Skeletal muscle satellite cell (primary cell): ENCODE data around the gene GBA2. TPM values are rescaled to one million over a fixed set of nuclear protein-coding genes. Genes with fewer than 3 reads are reported as not detected.

Source experiments
- H3K27me3 ChIP-seq: 2 replicates; pipeline ENCODE4 v1.7.0; 2013; ENCODE audit warnings: low read length; ENCODE audit not compliant: control insufficient read depth, insufficient read depth
- H3K36me3 ChIP-seq: 2 replicates; pipeline ENCODE4 v1.7.0; 2013; ENCODE audit warnings: mild to moderate bottlenecking, control low read depth, low read length; ENCODE audit not compliant: insufficient read depth
- H3K4me1 ChIP-seq: 2 replicates; pipeline ENCODE4 v1.7.0; 2013; ENCODE audit warnings: low read length; ENCODE audit not compliant: control insufficient read depth, insufficient read depth
- H3K4me2 ChIP-seq: 2 replicates; pipeline ENCODE4 v1.7.0; 2013; ENCODE audit warnings: mild to moderate bottlenecking, low read length
- H3K4me3 ChIP-seq: 2 replicates; pipeline ENCODE4 v1.7.0; 2013; ENCODE audit warnings: low read length
- H3K9ac ChIP-seq: 2 replicates; pipeline ENCODE4 v1.7.0; 2013; ENCODE audit warnings: mild to moderate bottlenecking, low read depth, low read length, moderate library complexity
- H3K9me3 ChIP-seq: replicated peaks from 2 replicates; pipeline ENCODE4 v1.7.0; 2013; ENCODE audit warnings: mild to moderate bottlenecking, control low read depth, low read length
- total RNA-seq: library from RNA; depleted of rRNA; stranded (reverse); fragments of >200 nt; gene quantifications from 2 replicates; pipeline ENCODE4 v1.2.3, GENCODE V29; 2012; rRNA removed

The GBA2 gene
- total RNA-seq, result 17.7 and 22.1 TPM in 2 replicates

DNA sequence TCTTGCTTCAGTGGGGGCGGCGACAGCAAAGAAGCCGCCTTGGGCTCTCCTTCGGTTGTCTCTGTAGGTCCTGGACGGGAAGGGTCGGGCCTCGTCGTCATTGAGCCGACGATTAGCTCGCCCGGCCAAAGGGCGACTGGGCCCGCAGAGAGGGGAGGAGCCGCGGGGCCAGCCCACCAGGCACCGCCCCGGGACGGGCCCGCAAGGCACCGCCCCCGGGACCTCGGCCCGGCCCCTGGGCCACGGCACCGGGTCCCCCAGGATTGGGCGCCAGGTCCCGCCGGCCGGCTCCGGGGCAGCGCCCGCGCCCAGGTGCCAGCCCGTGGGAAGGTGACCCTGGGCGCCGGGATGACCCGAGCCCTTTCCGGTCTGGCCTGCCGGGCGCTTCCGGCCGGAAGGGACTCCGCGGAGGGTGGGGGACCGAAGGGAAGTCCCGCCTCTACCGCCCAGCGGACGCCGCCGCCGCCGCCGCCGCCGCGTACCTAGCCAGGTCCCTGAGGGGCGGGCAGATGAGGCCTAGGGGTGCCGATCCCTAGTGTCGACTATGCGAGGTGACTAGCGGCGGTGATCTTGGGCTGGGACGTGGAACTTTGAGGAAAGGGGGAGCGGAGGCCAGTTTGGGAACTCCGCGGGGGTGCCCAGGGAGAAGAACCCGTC, at the start of gene GBA2, which contains the start of gene RGP1:
TSS of gene GBA2 (minus strand) at position 371 of the 657 bp plus-strand sequence. CDS start 524 bp downstream, outside the sequence.
TSS of gene RGP1 (plus strand) at position 430 of the 657 bp plus-strand sequence. CDS start 469 bp downstream, outside the sequence.
- Histone ChIP-seq H3K4me1 (peaks cover 32% of the 10 kb centered on the region), H3K4me2 (peak within 1 kb of the TSS; percentile 89), H3K4me3 (peak within 1 kb of the TSS; percentile 89), H3K36me3 (peaks cover 45% of the 10 kb centered on the region), H3K27me3 (no peaks in the 10 kb centered on the region), H3K9me3 (no peaks in the 10 kb centered on the region), H3K9ac (peak within 1 kb of the TSS; percentile 94)

- H3K4me2 ChIP-seq, result no peak overlapping the region
Measured at GRCh38 chr9:35797311-35798109, 48.5 kb upstream of the GBA2 start.

DNA sequence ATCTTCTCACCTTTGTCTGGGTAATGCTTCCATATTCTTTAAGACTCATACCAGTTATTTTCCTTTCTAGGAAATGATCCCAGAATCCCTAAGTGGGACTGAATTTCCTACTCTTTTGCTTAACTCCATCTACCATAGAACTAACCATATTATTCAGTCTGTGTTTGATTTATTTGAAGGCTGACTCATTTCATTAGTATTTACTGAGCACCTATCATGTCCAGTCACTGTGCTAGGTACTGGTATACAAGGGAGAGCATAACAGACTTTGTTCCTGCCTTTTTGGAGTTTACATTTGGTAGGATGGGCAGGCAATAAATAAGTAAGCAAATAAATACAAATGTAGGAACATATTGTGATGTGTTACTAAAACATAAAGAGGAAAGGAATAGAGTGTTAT, 46.7 kb upstream of the GBA2 start:
- H3K36me3 ChIP-seq, result peaks cover 8% of the 10 kb centered on the region
- no peaks in the 10 kb centered on the region for H3K27me3 ChIP-seq
- no peak overlapping the region for H3K4me3 ChIP-seq
- peak overlapping the region; percentile 97 for H3K4me2 ChIP-seq
- no peak overlapping the region for H3K9ac ChIP-seq
- peaks cover 55% of the 10 kb centered on the region for H3K4me1 ChIP-seq
- H3K9me3 ChIP-seq, result no peaks in the 10 kb centered on the region

More at GRCh38 chr9:35797311-35798109, 48.5 kb upstream of the GBA2 start:
- no peak overlapping the region for H3K4me3 ChIP-seq
- H3K27me3 ChIP-seq, result no peaks in the 10 kb centered on the region
- H3K36me3 ChIP-seq, result peaks cover 23% of the 10 kb centered on the region
- H3K4me1 ChIP-seq, result peaks cover 46% of the 10 kb centered on the region
- H3K9me3 ChIP-seq, result no peaks in the 10 kb centered on the region
- no peak overlapping the region for H3K9ac ChIP-seq

GRCh38 chr9:35793461-35793860, 44.4 kb upstream of the GBA2 start:
- Histone ChIP-seq H3K27me3 (peaks cover 3% of the 10 kb centered on the region), H3K36me3 (no peaks in the 10 kb centered on the region), H3K4me2 (peak overlapping the region; percentile 97), H3K4me1 (peaks cover 53% of the 10 kb centered on the region), H3K9me3 (no peaks in the 10 kb centered on the region), H3K9ac (peak overlapping the region; percentile 20), H3K4me3 (peak overlapping the region; percentile 44)

DNA sequence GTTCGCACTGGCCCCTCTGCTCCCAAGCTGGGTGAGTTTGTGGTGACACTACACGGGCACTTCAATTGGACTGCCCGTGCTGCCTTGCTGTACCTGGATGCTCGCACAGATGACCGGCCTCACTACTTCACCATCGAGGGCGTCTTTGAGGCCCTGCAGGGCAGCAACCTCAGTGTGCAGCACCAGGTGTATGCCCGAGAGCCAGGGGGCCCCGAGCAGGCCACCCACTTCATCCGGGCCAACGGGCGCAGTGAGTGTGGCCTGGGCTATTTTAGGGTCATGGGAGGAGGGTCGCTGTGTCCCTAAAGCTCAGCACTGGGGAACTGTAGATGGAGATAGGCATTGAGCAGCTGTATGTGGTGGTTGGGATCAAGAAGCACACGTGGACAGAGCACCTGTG, 43.8 kb upstream of the GBA2 start:
- H3K27me3 ChIP-seq, result peaks cover 3% of the 10 kb centered on the region
- peak overlapping the region; percentile 97 for H3K4me2 ChIP-seq
- peaks cover 47% of the 10 kb centered on the region for H3K4me1 ChIP-seq
- peak overlapping the region; percentile 44 for H3K4me3 ChIP-seq
- no peaks in the 10 kb centered on the region for H3K36me3 ChIP-seq
- peak overlapping the region; percentile 20 for H3K9ac ChIP-seq
- H3K9me3 ChIP-seq, result no peaks in the 10 kb centered on the region

- H3K27me3 ChIP-seq, result peaks cover 3% of the 10 kb centered on the region
- H3K9ac ChIP-seq, result peak overlapping the region; percentile 93
Measured at GRCh38 chr9:35792024-35792813, 43.2 kb upstream of the GBA2 start.

DNA sequence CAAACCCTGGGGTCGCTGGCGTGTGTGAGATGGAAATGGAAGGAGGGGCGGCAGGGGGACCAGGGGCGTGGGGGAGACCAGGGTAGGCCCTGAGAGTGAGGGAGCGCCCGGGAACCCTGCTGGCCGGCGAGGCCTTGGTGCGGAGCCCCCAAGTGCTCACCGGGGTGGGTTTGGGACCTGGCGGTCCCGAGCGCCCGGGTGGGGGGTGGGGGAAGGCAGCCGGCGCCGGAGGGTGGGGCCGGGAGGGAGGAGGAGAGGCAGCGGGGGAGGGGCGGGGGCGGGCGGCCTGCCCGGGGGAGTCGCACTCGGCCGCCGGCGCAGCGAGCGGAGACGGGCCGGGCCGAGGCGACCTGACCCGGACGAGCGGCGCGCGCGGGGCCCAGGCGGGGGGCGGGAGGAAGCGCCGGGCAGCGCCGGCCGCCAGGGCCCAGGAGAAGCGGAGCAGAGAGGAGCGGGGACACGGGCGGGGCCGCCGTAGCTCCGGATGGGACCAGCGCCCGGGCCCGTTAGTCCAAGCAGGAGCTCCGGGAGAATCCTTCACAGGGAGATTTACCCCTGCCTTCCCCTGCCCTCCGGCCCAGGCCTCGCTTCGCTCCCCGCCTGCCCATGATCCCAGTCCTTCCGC, 42.4 kb upstream of the GBA2 start, which contains the start of gene NPR2:
TSS of gene NPR2 (plus strand) at position 295 of the 625 bp plus-strand sequence. CDS start 818 bp downstream, outside the sequence.
- Histone ChIP-seq H3K27me3 (peaks cover 5% of the 10 kb centered on the region), H3K4me2 (peak within 1 kb of the TSS; percentile 97), H3K4me3 (peak within 1 kb of the TSS; percentile 75), H3K9me3 (no peaks in the 10 kb centered on the region), H3K36me3 (no peaks in the 10 kb centered on the region), H3K9ac (peak within 1 kb of the TSS; percentile 93), H3K4me1 (peaks cover 47% of the 10 kb centered on the region)

More at GRCh38 chr9:35792024-35792813, 43.2 kb upstream of the GBA2 start:
- no peaks in the 10 kb centered on the region for H3K9me3 ChIP-seq
- H3K36me3 ChIP-seq, result no peaks in the 10 kb centered on the region
- H3K4me3 ChIP-seq, result peak overlapping the region; percentile 75
- H3K4me1 ChIP-seq, result peaks cover 47% of the 10 kb centered on the region
- peak overlapping the region; percentile 97 for H3K4me2 ChIP-seq

DNA sequence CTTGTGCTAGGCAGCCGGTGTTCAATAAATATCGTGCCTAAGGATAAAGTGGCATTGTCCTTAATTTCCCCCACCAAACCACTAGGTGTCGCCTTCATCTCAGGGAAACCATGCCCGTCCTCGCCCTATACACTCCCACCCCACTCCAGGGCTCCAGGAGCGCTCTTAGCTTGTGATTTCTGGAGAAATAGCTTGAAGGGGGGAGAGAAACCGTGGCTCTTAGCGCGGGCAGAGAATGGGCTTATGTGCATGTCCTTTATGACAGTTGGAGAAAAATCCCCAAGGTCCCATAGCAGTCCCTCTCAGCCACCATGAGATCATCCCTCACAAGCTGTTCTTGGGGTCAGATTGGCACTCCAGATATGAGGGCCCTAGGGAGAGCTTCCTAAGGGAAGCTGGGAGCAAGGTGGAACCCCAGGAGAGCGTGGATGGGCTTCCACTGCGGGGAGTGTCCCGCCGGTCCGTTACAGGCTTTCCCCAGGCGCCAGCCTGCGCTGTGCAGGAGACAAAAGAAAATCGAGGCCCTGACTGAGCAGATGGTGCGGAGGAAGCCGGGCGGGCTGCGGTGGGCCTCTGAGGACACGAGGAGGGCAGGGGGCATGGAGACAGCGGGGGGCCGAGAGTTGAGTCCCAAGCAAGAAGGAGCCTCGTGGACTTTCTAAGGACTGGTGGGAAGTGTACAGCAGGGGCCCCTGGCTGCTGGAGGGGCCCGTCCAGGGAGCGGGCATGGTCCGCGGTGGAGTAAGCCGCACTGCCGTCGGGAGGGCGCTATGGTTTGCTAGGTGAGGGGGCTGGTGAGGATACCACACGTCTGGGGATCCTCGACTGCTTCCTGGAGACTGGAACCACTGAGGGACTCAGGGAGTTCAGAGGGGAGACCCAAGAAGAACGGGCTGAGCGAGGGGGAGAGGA, 41.6 kb upstream of the GBA2 start:
- Histone ChIP-seq H3K9me3 (no peaks in the 10 kb centered on the region), H3K36me3 (no peaks in the 10 kb centered on the region), H3K4me2 (peak overlapping the region; percentile 30), H3K27me3 (peaks cover 12% of the 10 kb centered on the region), H3K9ac (peak overlapping the region; percentile 63), H3K4me1 (peaks cover 44% of the 10 kb centered on the region), H3K4me3 (peak overlapping the region; percentile 55)

DNA sequence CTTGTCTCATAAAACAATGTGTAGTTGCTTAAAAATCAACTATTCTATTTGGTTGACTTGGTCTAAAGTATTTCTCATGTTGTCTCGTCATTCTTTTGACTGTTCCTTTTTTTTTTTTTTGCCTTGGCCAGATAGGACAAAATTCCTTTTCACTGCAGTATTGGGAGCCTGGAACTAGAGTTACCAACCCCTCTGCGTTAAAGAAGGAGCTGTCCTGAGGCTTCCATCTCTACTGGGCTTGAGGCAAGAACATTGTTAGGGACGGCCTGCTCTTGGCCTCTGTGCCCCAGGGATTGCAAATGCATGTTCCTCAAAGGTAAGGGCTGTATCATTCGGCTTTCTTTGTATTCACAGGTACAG, 41.0 kb upstream of the GBA2 start:
- H3K36me3 ChIP-seq, result no peaks in the 10 kb centered on the region

DNA sequence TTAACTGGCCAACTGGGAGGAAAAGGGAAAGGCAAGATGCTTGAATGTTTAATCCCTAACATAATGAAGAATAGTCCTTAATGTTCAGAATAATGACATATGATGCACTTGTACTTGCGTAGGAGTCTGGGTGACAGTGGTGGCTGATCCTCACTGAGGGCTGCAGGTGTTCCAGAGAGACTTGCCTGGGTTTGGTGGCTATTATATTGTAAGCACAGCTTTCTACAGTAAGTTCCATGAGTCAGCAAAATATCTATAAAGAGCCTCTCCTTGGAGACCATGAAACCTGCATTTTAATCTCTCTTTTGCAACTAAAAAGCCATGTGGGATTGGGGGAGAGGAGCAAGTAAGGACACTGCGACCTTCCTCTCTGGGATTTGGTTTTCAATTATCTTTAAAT, 40.5 kb upstream of the GBA2 start:
- no peak overlapping the region for H3K9ac ChIP-seq

More for the DNA sequence above, 41.0 kb upstream of the GBA2 start:
- Histone ChIP-seq H3K27me3 (peaks cover 18% of the 10 kb centered on the region), H3K4me3 (no peak overlapping the region), H3K9ac (no peak overlapping the region), H3K9me3 (no peaks in the 10 kb centered on the region), H3K4me2 (no peak overlapping the region), H3K4me1 (peaks cover 38% of the 10 kb centered on the region)

More for the DNA sequence above, 40.5 kb upstream of the GBA2 start:
- no peaks in the 10 kb centered on the region for H3K9me3 ChIP-seq
- H3K4me3 ChIP-seq, result no peak overlapping the region
- peaks cover 23% of the 10 kb centered on the region for H3K27me3 ChIP-seq
- H3K4me2 ChIP-seq, result no peak overlapping the region
- H3K4me1 ChIP-seq, result peaks cover 33% of the 10 kb centered on the region
- H3K36me3 ChIP-seq, result no peaks in the 10 kb centered on the region
